ENCODE data around the gene ADAM30. TPM values are rescaled to one million over a fixed set of nuclear protein-coding genes. Genes with fewer than 3 reads are reported as not detected.

The ADAM30 gene
- total RNA-seq, 2 donors from 2014 or later: not detected

- no peaks in the 10 kb centered on the region for H3K27me3 ChIP-seq (replicated peaks; ENCODE audit: insufficient read depth)
- ATAC-seq (ENCODE audit: insufficient number of reproducible peaks, low FRiP score, low read depth) (no peak), DNase-seq (ENCODE audit: low spot score) (no peak)
- H3K27ac ChIP-seq: no peak overlapping the region
- H3K36me3 ChIP-seq: peaks cover 12% of the 10 kb centered on the region
- no peaks in the 10 kb centered on the region for H3K9me3 ChIP-seq
- no peak overlapping the region for H3K4me3 ChIP-seq
- no peak for TF ChIP-seq CTCF (IDR thresholded peaks at IDR 0.05)
- no peaks in the 10 kb centered on the region for H3K4me1 ChIP-seq (ENCODE audit: control insufficient read depth in 1 of 2, low read depth in 2 of 2)
Observed at GRCh38 chr1:119910618-119911017, 14.3 kb upstream of the ADAM30 start.

GRCh38 chr1:119909890-119910596 lies 13.7 kb upstream of the ADAM30 start:
- H3K9me3 ChIP-seq: peaks cover 3% of the 10 kb centered on the region
- H3K27ac ChIP-seq: no peak overlapping the region
- ATAC-seq (ENCODE audit: insufficient number of reproducible peaks, low FRiP score, low read depth): no peak
- no peaks in the 10 kb centered on the region for H3K27me3 ChIP-seq (replicated peaks; ENCODE audit: insufficient read depth)
- no peak for DNase-seq (ENCODE audit: low spot score)
- no peak for TF ChIP-seq CTCF (IDR thresholded peaks at IDR 0.05)
- H3K36me3 ChIP-seq: peaks cover 6% of the 10 kb centered on the region
- no peak overlapping the region for H3K4me3 ChIP-seq
- no peaks in the 10 kb centered on the region for H3K4me1 ChIP-seq (ENCODE audit: control insufficient read depth in 1 of 2, low read depth in 2 of 2)

DNA sequence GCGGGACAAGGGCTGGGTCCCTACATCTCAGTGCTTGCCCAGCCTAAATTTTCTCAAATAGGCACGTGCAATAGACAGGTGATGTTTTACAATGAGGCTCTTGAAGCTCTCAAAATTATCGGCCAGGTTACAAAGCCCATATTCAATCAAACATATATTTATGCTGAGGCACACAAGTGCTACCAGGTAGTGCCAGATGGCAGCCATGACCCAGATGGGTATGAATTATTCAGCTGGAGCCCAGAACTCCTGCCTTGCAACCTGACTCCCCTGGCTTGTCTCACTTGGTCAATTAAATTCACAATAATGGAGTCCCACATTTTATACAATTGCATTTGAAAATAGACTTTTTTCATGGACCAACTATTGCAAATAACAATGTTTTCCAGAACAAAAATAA lies 12.3 kb upstream of the ADAM30 start:
- H3K36me3 ChIP-seq: no peaks in the 10 kb centered on the region
- peaks cover 4% of the 10 kb centered on the region for H3K9me3 ChIP-seq
- no peak for DNase-seq (ENCODE audit: low spot score)
- H3K27ac ChIP-seq: no peak overlapping the region
- no peak overlapping the region for H3K4me3 ChIP-seq
- no peak for ATAC-seq (ENCODE audit: insufficient number of reproducible peaks, low FRiP score, low read depth)
- TF ChIP-seq CTCF (IDR thresholded peaks at IDR 0.05): no peak
- H3K4me1 ChIP-seq (ENCODE audit: control insufficient read depth in 1 of 2, low read depth in 2 of 2): no peaks in the 10 kb centered on the region
- H3K27me3 ChIP-seq (replicated peaks; ENCODE audit: insufficient read depth): no peaks in the 10 kb centered on the region

DNA sequence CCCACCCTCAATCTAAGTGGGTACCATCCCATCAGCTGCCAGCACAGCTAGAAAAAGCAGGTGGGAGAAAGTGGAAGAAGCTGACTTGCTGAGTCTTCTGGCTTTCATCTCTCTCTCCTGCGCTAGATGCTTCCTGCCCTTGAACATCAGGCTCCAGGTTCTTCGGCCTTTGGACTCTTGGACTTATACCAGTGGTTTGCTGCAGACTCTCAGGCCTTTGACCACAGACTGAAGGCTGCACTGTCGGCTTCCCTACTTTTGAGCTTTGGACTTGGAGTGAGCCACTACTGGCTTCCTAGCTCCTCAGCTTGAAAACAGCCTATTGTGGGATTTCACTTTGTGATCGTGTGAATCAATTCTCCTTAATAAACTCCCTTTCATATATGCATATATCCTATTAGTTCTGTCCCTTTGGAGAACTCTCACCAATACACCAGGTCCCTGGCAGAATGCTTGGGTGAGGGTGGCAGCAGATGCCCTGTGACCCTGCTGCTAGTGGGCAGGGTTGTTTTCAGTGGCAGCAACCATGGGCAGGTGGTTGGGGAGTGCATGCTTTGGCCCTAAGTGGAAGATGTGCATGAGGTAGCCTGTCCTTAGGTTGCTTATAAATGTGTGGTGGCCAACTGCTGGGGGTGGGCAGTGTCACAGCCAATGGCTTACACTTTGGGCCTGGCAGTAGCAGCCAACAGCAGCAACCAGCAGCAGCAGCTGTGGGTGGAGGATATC lies 10.8 kb upstream of the ADAM30 start:
- TF ChIP-seq CTCF (IDR thresholded peaks at IDR 0.05): no peak
- Histone ChIP-seq H3K9me3 (peaks cover 4% of the 10 kb centered on the region), H3K27ac (no peak overlapping the region), H3K4me3 (no peak overlapping the region), H3K36me3 (no peaks in the 10 kb centered on the region), H3K4me1 (ENCODE audit: control insufficient read depth in 1 of 2, low read depth in 2 of 2) (no peaks in the 10 kb centered on the region), H3K27me3 (replicated peaks; ENCODE audit: insufficient read depth) (no peaks in the 10 kb centered on the region)
- DNase-seq (ENCODE audit: low spot score) (no peak), ATAC-seq (ENCODE audit: insufficient number of reproducible peaks, low FRiP score, low read depth) (no peak)

DNA sequence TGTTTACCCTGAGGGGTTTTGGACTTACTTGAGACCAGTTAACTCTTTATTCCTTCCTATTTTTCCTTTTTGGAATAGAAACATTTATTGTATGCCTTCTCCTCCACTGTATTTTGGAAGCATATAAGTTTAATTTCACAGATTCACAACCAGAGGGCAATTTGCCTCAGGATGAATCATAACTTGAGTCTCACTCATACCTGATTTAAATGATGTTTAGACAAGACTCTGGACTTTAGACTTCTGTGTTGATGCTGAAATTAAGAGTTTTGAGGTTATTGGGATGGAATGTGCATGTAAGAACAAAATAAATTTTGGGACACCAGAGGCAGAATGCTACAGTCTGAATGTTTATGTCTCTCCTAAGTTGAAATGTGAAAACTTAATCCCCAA lies 7.1 kb upstream of the ADAM30 start:
- DNase-seq (ENCODE audit: low spot score) (no peak), ATAC-seq (ENCODE audit: insufficient number of reproducible peaks, low FRiP score, low read depth) (no peak)
- Histone ChIP-seq H3K36me3 (no peaks in the 10 kb centered on the region), H3K9me3 (peaks cover 4% of the 10 kb centered on the region), H3K27me3 (replicated peaks; ENCODE audit: insufficient read depth) (no peaks in the 10 kb centered on the region), H3K27ac (no peak overlapping the region), H3K4me3 (no peak overlapping the region), H3K4me1 (ENCODE audit: control insufficient read depth in 1 of 2, low read depth in 2 of 2) (no peaks in the 10 kb centered on the region)
- no peak for TF ChIP-seq CTCF (IDR thresholded peaks at IDR 0.05)
